ENCODE results near the gene SCAMP1. TPM values are rescaled to one million over a fixed set of nuclear protein-coding genes. Genes with fewer than 3 reads are reported as not detected.

The SCAMP1 gene
- total RNA-seq (2022; extraction: Qiagen RNA extraction; ENCODE audit: low read depth), result 14.3 to 25.6 TPM (median 24.3 TPM) in 5 replicates

DNA sequence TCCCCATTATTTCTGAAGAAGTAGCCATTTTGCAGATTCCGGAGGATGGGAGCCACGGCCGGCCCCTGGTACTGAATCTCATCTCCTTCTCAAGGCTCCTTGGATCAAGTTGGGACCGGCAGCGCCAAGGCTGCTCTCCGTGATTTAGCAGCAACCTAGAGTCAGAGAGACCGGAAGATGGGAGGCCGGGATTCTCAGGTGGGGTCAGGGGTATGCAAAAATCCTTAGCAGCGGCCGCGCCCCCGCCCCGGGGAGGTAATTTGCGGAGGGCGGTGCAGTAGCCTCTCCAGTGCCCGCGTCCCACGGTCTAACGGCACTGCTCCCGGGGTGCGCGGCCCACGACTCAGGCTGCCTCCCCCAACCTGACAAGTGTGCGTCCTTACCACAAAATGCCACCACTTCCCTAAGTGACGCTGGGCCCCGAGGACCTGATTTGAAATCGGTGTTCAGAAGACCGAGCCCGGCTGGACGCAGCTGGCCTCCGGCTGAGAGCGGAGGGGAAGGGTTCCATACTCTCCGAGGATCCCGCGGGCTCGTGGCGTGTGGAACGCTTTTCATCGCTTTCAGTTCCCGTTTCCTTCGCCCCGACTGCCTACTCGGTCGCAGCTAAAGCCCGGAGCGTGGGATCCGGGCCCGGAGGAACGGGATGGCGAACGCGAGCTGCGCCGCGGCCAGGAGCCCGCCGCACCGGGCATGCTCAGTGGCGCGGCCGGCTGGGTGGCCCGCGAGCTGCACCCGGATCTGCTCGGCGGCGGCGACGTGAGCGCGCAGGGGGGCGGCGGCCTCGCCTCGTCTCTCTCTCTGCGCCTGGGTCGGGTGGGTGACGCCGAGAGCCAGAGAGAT lies at the start of gene SCAMP1:
TSS of gene SCAMP1 (plus strand) at position 787 of the 843 bp plus-strand sequence. CDS start at position 842, 55 bp downstream.

Other genes starting within 250 kb of the SCAMP1 start
- 28.5 to 34.9 TPM (median 31.3 TPM) in 5 replicates for gene AP3B1, start 65.9 kb upstream of the SCAMP1 start, total RNA-seq (2022; extraction: Qiagen RNA extraction; ENCODE audit: low read depth)

All from A549 treated with GW870086 at 1 μM for 4 hours (cell line).